GM18502 (cell line): ENCODE data around the gene ANKAR.
"Not testable (repeated sequence)": the region's sequence is repeated elsewhere in the genome, so short reads cannot be mapped to it uniquely, and the experiment has no call there.

ENCODE experiments used
- ATAC-seq: cut with Tn5 transposase; IDR thresholded peaks from one replicate; pipeline ENCODE4 v1.9.1; 2021; ENCODE audit warnings: mild to moderate bottlenecking; ENCODE audit not compliant: unreplicated experiment, poor library complexity

Gene ANKAR

GRCh38 chr2:189700681-189701080 lies 26.2 kb downstream of the ANKAR start:
- ATAC-seq: no peak

GRCh38 chr2:189702071-189702470 lies 27.6 kb downstream of the ANKAR start:
- no peak for ATAC-seq

DNA sequence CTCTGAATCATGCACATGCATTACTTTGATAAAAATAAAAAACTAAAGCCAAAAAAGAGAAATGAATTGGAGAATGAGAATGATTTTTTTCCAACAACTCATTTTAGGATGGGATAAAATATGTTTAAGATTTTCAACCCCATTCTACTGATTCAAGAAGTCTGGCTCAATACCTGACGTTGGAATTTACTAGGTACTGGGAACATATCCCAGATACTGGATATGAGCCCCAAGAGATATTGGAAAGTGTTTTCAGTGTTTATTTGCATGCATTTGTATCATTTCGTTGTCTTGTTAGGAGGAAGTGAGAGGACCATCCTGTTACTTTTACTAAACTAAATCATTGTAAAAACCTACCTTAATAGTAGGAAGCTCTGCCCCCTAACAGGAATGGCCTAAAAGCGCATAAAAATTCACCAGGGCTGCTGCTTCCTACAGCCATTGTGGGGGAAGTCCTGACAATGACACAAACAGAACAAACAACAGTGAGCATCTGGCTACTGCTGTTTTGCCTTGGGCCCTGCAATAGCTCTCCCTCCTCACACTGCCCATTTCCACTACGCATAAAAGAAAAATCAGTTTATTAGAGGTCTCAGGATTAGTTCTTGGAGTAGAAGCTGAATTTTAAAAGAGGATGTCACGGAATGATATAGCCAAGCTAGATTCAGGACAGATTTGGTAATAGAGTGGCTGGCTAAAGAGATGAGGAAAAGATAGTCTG lies 35.2 kb downstream of the ANKAR start:
- no peak for ATAC-seq

GRCh38 chr2:189717593-189717992 lies 43.1 kb downstream of the ANKAR start:
- not testable (repeated sequence) for ATAC-seq

- ATAC-seq: no peak
Measured at GRCh38 chr2:189719571-189719970, 45.1 kb downstream of the ANKAR start.

DNA sequence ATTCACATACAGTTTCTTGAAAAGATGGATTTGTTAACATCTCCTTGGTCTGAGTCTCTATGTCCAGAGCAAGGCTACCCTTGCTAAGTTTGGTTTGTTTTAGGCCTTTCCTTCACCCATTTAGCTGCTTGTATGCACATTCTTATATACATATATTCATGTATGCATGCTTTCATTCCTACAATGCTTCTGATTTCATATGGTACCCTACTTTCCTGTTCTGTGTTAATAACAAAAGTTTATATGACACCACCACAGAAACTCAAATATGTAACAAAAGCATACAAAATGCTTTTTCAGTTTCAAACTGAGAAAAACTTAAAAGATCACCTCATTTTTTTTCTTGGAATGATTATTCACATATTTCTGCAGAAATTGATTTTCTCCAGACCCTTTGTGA lies 48.7 kb downstream of the ANKAR start:
- no peak for ATAC-seq
